Measurements from ENCODE around the gene MSS51. TPM values are rescaled to one million over a fixed set of nuclear protein-coding genes. Genes with fewer than 3 reads are reported as not detected.

Gene MSS51
- total and polyA plus RNA-seq, 2 donors (not counting 3 experiments of a cell fraction or from before 2014, with no cell fraction given) = 1.8 to 3.5 TPM

GRCh38 chr10:73413108-73413527 lies 20.2 kb downstream of the MSS51 start:
- Histone ChIP-seq H3K9me3 (replicated peaks; ENCODE audit: control insufficient read depth, insufficient read depth, low read length) (no peaks in the 10 kb centered on the region), H3K9me1 (replicated peaks; ENCODE audit: control insufficient read depth, extremely low read depth, insufficient read depth, low read length) (no peaks in the 10 kb centered on the region), H3K79me2 (ENCODE audit: control insufficient read depth, insufficient read depth, low read length) (peaks cover 46% of the 10 kb centered on the region), H3K4me2 (ENCODE audit: insufficient read depth, low read length) (peak overlapping the region; percentile 74), H3K4me3 (replicated peaks in 1 of 3; ENCODE audit: insufficient read depth in 1 of 3, low read depth in 1 of 3, low read length in 3 of 3) (peak overlapping the region; percentile 45 to 85 (median 66)), H3K36me3 (ENCODE audit: control insufficient read depth in 2 of 2, extremely low read depth in 1 of 2, insufficient read depth in 2 of 2, low read length in 2 of 2) (no peaks in the 10 kb centered on the region), H3K27me3 (ENCODE audit: control insufficient read depth in 2 of 2, insufficient read depth in 2 of 2, low read length in 2 of 2) (peaks cover 0 to 5% of the 10 kb centered on the region in 2 experiments), H3K4me1 (ENCODE audit: control insufficient read depth, extremely low read depth, insufficient read depth, low read length) (peaks cover 11% of the 10 kb centered on the region), H3K27ac (ENCODE audit: insufficient read depth, low read depth, low read length) (peak overlapping the region; percentile 85), H2AFZ (ENCODE audit: low read depth, low read length) (peak overlapping the region; percentile 96), H4K20me1 (replicated peaks; ENCODE audit: control insufficient read depth, extremely low read depth, insufficient read depth, low read length) (peaks cover 3% of the 10 kb centered on the region), H3K9ac (replicated peaks; ENCODE audit: extremely low read depth, insufficient read depth, low read length) (peak overlapping the region; percentile 90)
- ChIA-PET POLR2A (no interaction called here), CTCF (interaction anchor here (0.5 kb wide), 1 partner anchor 150 kb away, joined by 3 read pairs; no protein-coding TSS in a partner anchor)
- intact Hi-C loops (cut with micrococcal nuclease) (loop anchor here (1.0 kb wide), 1 partner anchor 245 kb away; the partner anchor contains the start of genes ECD and FAM149B1), dilution Hi-C loops (cut with MboI; ENCODE audit: extremely low pct_ligation_motif_present, low sequenced_read_pairs) (no loop called here)
- no peak for DNase-seq (ENCODE audit: low read depth, low spot score)
- no peak for TF ChIP-seq MYC (IDR thresholded peaks at IDR 0.05; ENCODE audit: low read depth, low read length)
- TF ChIP-seq POLR2AphosphoS5 (IDR thresholded peaks at IDR 0.05; ENCODE audit: insufficient read depth, low read depth, low read length) = peak; percentile 16
- TF ChIP-seq MAX (IDR thresholded peaks at IDR 0.05; ENCODE audit: insufficient read depth, insufficient read length) = no peak
- no peak for TF ChIP-seq GATA2 (IDR thresholded peaks at IDR 0.05; ENCODE audit: insufficient read depth, insufficient read length, low read depth, low read length)
- TF ChIP-seq POLR2A (IDR thresholded peaks at IDR 0.05; ENCODE audit: low read depth, low read length) = no peak
- TF ChIP-seq EZH2 (IDR thresholded peaks at IDR 0.05; ENCODE audit: borderline replicate concordance, low read depth, low read length, severe bottlenecking) = no peak
- BruUV-seq (replicated peaks) = no TSS peak
- no peak for FAIRE-seq

- Histone ChIP-seq H3K79me2 (ENCODE audit: control insufficient read depth, insufficient read depth, low read length) (peaks cover 68% of the 10 kb centered on the region), H3K27ac (ENCODE audit: insufficient read depth, low read depth, low read length) (no peak overlapping the region), H3K9me3 (replicated peaks; ENCODE audit: control insufficient read depth, insufficient read depth, low read length) (no peaks in the 10 kb centered on the region), H3K9me1 (replicated peaks; ENCODE audit: control insufficient read depth, extremely low read depth, insufficient read depth, low read length) (no peaks in the 10 kb centered on the region), H2AFZ (ENCODE audit: low read depth, low read length) (no peak overlapping the region), H3K9ac (replicated peaks; ENCODE audit: extremely low read depth, insufficient read depth, low read length) (no peak overlapping the region), H3K4me2 (ENCODE audit: insufficient read depth, low read length) (no peak overlapping the region), H3K4me1 (ENCODE audit: control insufficient read depth, extremely low read depth, insufficient read depth, low read length) (peaks cover 11% of the 10 kb centered on the region), H3K36me3 (ENCODE audit: control insufficient read depth in 2 of 2, extremely low read depth in 1 of 2, insufficient read depth in 2 of 2, low read length in 2 of 2) (no peaks in the 10 kb centered on the region), H3K4me3 (replicated peaks in 1 of 3; ENCODE audit: insufficient read depth in 1 of 3, low read depth in 1 of 3, low read length in 3 of 3) (no peak overlapping the region), H3K27me3 (ENCODE audit: control insufficient read depth in 2 of 2, insufficient read depth in 2 of 2, low read length in 2 of 2) (peaks cover 0 to 5% of the 10 kb centered on the region in 2 experiments), H4K20me1 (replicated peaks; ENCODE audit: control insufficient read depth, extremely low read depth, insufficient read depth, low read length) (peaks cover 13% of the 10 kb centered on the region)
- intact Hi-C loops (cut with micrococcal nuclease) (no loop called here), dilution Hi-C loops (cut with MboI; ENCODE audit: extremely low pct_ligation_motif_present, low sequenced_read_pairs) (no loop called here)
- no TSS peak for BruUV-seq (replicated peaks)
- TF ChIP-seq FOS (IDR thresholded peaks at IDR 0.05; ENCODE audit: borderline replicate concordance, insufficient read depth, low read length) (no peak), CTCF (IDR thresholded peaks at IDR 0.05; ENCODE audit: extremely low read depth in 1 of 2, insufficient read depth in 1 of 2, low read depth in 1 of 2, low read length in 2 of 2) (no peak), POLR2A (IDR thresholded peaks at IDR 0.05; ENCODE audit: low read depth, low read length) (no peak), MAX (IDR thresholded peaks at IDR 0.05; ENCODE audit: insufficient read depth, insufficient read length) (no peak), JUN (IDR thresholded peaks at IDR 0.05; ENCODE audit: borderline replicate concordance, insufficient read depth, insufficient read length, low read depth) (no peak), EZH2 (IDR thresholded peaks at IDR 0.05; ENCODE audit: borderline replicate concordance, low read depth, low read length, severe bottlenecking) (no peak)
- ChIA-PET CTCF (interaction anchor here (1.2 kb wide), 1 partner anchor 147 kb away, joined by 5 read pairs; no protein-coding TSS in a partner anchor), POLR2A (no interaction called here)
- DNase-seq (ENCODE audit: low read depth, low spot score) (no peak), FAIRE-seq (no peak)
These were observed 22.5 kb downstream of the MSS51 start for GRCh38 chr10:73410897-73411296.
